HuH-7.5 (cell line): ENCODE measurements around the gene ZCCHC14.

ENCODE experiments used
- DNase-seq: peaks from one replicate; pipeline ENCODE4 v3.0.0; 2011; ENCODE audit warnings: low spot score

Gene ZCCHC14

DNA sequence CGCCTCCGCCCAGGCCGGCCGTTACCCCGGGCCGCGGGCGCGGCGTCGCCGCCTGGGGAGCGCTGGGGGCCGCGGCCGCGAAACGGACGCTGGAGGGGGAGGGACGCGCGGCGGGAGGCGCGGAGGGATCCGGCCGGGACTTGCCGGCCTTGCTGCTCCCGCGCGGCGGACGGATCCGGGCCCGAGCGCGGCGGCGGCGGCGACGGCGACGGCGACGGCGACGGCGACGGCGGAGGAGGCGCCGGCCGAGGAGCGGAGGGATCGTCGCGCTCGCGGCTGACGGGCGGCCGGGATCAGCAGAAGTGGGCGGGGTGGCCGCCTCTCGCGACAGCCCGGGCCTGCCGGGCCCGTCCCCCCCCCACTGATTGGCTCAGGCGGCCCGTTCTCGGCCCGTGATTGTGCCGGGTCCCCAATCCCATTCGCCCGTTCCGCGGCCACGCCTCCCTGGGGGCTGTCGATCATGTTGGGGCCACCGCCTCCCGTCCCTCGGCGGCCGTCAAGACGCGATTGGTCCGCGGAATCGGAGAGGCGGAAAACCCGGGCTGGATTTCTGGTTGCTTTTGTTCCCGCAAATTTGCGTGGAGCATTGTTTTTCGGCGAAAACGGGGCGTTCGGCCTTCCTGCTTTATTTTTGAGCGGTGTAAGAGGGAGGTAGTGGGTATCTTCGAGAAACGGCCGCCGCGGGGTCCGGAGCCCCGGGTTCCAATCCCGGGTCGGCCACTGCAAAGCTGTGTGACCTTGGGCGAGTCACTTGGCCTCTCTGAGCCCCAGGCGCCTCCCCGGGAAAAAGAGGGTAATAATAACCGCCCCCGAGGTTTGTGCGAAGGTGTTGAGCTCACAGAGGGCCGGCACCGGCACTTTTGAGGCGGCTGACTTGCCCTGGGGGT is at the start of gene ZCCHC14:
TSS of gene ZCCHC14 (minus strand) at position 304 of the 887 bp plus-strand sequence. CDS start 786 bp downstream, outside the sequence.
- peak; percentile 100 for DNase-seq

GRCh38 chr16:87541872-87542234 is 49.0 kb upstream of the ZCCHC14 start:
- no peak for DNase-seq

GRCh38 chr16:87541147-87541871 is 48.5 kb upstream of the ZCCHC14 start:
- no peak for DNase-seq

- DNase-seq, result no peak
Measured at GRCh38 chr16:87540897-87541146, 48.0 kb upstream of the ZCCHC14 start.

DNA sequence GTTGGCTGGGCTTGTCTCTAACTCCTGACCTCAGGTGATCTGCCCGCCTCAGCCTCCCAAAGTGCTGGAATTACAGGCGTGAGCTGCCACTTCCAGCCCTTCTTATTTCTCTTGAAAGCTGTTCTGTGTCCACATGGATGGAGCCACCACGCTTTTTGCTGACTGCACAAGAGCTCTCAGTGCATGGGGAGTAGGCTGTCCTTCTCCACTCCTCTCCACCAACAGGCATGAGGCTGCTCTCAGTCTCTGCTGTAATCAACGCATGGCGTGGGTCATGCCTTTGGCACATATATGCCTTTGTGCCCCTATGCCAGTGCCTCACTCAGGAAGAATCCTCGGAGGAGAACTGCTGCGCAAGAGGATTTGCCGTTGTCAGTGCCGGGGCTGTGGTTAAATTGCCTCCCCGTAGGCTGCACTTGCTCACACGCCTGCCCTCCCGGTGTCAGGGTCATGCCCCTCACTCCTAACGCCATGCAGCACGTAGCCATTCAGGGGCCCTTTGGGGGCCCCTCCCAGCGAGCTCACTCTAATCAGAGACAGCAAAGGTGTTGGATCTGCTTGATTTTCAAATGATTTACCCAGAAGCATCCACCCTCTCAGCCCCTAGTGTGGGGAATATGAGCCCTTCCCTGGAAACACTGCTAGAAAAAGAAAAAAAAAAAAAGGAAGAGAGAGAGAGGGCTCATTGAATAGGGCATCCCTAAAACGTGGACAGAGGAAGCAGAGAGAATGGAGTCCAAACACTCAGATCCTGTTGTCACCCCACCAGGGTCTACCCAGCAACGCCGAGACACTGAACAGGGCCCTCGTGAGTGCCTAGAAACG is 47.5 kb upstream of the ZCCHC14 start:
- no peak for DNase-seq

DNA sequence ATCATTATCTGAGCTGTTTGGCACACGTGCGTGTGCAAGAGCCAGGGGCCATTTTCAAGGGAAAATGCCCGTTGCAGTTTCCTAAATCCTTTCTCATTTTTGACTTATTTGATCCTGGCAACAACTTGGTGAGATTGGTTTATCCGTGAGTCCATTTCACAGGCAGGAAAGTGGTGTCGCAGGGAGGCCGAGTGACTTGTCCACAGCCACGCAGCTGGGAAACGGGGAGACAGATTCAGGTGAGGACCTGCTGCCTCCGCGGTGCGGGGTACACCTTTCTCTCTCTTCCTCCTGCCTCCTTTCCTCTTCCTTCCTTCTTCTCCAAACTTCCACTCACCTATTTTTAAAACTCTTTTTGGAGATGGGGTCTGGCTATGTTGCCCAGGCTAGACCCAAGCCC is 46.3 kb upstream of the ZCCHC14 start:
- no peak for DNase-seq

- no peak for DNase-seq
Measured at GRCh38 chr16:87538594-87538993, 45.8 kb upstream of the ZCCHC14 start.

GRCh38 chr16:87538160-87538559 is 45.3 kb upstream of the ZCCHC14 start:
- no peak for DNase-seq

DNA sequence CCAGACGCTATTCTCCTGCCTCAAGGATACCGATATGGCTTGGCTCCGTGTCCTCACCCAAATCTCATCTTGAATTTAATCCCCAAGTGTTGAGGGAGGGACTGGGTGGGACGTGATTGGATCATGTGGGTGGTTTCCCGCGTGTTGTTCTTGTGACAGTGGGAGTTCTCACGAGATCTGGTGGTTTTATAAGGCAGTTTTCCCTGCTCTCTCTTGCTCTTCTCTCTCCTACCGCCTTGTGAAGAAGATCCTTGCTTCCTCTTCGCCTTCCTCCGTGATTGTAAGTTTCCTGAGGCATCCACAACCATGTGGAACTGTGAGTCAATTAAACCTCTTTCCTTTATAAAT is 43.9 kb upstream of the ZCCHC14 start:
- no peak for DNase-seq

DNA sequence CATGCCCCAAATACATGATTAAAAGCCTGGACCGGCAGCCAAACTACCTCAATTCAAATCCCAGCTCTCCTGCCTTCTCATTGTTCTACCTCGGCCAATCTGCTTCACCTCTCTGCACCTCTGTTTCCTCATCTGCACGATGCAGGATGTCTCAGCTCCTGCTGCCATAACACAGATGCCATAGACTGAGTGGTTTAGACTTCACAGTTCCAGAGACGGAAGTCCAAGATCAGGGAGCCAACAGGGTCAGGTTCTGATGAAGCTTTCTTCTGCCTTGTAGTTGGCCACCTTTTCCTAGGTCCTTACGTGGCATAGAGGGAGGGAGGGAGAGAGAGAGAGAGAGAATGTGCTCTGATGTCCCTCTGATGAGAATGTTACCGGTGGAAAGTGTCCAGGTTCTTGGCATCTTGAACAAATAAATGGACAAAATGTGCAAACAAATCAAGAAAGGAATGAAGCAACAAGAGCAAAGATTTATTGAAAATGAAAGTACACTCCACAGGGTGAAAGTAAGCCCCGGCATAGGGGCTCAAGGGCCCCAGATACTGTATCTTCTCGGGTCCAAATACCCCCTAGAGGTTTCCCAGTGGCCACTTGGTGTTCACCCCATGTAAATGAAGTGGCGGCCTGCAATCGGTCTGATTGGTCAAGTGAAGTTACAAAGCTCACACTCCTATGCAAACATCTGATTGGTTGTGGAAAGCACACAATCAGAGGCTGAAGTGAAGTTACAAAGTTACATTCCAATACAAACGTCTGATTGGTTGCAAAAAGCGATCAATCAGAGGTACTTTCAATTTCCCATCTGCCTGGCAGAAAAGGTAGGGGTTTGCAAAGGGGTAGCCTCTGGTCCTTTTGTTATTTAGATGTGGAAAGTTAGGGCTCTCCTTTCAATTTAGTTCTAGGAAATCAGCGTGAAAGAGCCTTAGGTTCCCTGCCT is 43.3 kb upstream of the ZCCHC14 start:
- no peak for DNase-seq

DNA sequence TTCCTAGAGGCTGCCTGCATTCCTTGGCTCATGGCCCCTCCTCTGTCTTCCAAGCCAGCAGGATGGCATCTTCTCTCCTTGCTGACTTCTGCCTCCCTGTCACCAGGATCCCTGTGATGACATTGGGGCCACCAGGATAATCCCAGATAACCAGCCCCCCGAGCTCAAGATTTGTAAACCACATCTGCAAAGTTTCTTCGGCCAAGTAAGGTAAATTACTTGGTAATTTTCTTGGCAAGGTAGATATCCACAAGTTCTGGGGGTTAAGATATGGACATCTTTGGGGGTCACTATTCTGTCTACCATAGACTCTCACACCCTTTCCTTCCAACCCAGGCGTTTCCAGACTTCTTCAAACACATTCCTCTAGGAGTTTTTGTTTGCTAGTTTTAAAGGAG is 42.6 kb upstream of the ZCCHC14 start:
- no peak for DNase-seq

DNA sequence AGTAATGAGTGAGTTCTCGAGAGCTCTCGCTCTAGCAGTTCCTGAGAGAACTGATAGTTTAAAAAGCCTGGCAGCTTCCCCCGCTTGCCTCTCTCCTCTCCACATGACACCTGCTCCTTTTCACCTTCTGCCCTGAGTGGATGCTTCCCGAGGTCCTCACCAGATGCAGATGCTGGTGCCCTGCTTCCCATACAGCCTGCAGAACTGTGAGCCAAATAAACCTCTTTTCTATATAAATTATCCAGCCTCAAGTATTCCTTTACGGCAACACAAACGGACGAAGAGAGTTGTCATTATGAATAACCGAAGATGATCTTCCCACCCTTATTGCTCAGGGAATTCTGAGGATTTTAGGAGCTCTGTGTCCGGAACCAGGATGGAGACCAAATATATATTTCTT is 41.9 kb upstream of the ZCCHC14 start:
- DNase-seq, result no peak

DNA sequence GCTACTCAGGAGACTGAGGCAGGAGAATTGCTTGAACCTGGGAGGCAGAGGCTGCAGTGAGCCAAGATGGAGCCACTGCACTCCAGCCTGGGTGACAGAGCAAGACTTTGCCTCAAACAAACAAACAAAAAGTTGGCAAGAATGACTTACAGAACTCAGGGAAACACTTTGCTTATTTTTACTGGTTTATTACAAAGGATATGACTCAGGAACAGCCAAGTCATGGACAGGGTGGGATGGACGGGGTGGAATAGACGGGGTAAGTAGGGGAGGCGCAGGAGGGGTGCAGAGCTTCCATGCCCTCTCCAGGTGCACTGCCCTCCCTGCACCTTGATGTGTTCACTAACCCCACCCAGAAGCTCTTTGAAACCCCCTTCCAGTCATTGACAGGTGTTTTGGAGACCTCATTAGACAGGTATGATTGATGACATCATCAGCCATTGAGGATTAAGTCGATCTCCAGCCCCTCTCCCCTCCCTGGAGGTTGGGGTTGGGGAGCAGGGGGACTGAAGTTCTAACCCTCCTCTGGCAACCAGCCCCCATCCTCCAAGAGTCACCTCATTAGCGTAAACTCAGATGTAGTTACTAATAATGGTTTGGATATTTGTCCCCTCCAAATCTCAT is 41.3 kb upstream of the ZCCHC14 start:
- no peak for DNase-seq

- no peak for DNase-seq
Measured at GRCh38 chr16:87533061-87533460, 40.2 kb upstream of the ZCCHC14 start.

- DNase-seq, result no peak
Measured at GRCh38 chr16:87531418-87531817, 38.6 kb upstream of the ZCCHC14 start.

DNA sequence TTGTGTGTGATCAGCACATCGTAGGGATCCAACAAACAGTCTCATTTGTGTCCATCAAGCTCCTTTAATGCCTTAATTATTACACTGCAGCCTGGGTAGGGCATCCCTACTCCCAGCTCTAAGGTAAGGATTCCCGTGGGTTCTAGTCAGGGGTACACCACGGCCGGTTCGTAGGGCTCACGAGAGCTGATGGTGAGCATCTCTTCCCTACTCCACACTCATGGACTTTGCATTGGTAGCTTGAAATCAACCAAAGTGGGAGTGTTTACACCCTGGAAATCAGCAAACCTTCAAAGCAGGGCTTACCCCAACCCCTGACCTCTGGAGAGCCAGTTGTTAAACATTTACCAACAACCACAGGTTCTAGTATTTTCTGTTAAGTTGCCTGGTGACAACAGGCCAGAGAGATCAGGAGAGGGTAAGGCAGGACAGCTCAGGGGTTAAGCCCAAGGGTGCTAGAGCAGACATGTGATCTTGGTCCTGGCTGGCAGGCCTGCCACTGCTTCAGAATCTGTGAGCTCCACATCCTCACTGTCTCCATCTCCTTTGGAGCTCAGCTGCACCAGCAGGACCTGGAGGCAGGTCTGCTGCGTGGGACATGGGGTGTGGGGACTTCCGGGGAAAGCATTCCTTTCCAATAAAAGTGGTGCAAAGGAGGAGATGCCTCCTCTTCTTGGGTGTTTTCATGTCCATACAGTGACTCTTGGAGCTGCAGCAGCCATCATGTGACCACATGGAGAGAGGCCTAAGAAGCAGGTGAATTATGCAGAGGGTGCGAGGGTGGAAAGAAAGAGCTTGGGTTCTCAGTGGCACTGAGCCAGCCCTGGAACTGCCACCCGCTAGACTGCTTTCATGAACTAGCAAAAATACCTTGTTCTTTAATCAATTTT is 36.1 kb upstream of the ZCCHC14 start:
- peak; percentile 68 for DNase-seq

DNA sequence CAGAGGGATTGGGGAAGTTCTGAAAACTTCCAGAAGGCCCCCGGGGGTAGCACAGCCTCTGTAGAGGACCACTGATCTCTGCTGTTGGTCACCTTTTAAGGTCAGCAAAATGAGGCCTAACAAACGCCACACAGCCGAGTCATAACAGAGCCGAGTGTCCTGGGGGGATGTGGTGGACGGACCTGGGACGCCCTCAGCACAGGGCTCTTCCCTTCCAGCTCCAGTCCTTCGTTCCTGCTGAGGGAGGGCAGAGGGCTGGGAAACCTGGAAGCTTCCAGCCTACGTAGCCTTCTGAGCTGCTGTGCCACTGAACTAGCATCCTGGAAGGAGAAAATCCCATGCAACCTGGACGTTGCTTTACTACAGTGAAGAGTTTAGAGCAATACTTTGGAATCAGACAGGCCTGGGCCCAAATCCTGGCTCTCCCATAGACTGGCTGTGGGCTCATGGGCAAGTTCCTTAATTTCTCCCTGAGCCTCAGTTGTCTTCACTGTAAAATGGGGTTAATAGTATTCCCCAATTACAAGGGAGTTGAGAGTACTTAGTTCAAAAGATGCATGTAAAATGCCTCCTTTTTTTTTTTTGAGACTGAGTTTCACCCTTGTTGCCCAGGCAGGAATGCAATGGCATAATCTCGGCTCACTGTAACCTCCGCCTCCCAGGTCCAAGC is 34.4 kb upstream of the ZCCHC14 start:
- no peak for DNase-seq

DNA sequence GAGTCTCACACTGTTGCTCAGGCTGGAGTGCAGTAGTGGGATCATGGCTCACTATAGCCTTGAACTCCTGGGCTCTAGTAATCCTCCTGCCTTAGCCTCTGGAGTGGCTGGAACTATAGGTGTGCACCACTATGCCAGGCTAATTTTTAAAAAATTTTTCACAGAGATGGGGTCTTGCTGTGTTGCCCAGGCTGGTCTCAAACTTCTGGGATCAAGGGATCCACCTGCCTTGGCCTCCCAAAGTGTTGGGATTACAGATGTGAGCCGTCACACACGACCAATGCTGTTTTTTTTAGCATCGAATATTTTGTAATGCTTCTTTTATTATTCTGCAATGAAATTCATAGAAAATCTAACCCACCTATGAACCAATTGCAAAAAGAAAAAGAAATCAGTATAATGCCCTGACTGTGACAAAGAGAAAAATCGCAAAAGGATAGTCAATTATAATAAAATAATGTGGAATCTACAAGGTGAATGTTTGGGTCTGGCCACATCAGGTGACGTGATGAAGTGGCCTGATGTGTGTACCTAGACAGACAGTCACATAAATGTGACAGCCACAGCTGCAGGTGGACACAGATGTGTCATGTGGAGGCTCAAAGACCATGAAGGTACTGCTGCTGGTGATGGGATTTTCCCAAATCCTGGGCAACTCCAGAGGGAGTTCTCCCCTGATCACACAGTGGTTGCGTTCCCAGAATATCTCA is 33.6 kb upstream of the ZCCHC14 start:
- DNase-seq, result no peak

DNA sequence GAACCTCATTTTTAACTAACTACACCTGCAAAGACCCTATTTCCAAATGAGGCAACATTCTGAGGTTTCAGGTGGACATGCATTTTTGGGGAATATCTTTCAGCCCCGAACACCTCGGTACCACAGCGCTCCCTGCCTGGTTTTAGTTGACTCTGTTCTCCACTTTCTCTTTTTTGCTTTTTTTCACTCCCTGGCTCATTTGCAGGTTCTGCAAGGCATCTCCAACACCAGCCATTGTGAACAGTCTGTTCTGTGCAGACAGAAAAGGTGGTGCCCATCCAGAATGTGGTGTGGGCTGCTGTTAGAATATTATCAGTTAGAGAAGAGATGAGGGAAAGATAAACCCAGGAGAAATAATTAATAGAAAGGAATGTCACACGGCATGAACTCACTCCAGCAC is 32.5 kb upstream of the ZCCHC14 start:
- DNase-seq, result no peak
